GM23338 (cell line): ENCODE results near the gene ADGRG7. TPM values are rescaled to one million over a fixed set of nuclear protein-coding genes. Genes with fewer than 3 reads are reported as not detected.

Source experiments
- ATAC-seq: fragments of 200-7000 bp; cut with Tn5 transposase; 3 replicates; pipeline ENCODE4 v1.9.1; 2020
- DNase-seq: peaks from one replicate; pipeline ENCODE4 v3.0.0-alpha.2; 2015; ENCODE audit warnings: low spot score
- H2AFZ ChIP-seq: fragments of 200-600 bp; sonication (generic); 2 replicates; pipeline ENCODE4 v1.8.0; 2016; ENCODE audit warnings: antibody characterized with exemption, mild to moderate bottlenecking, moderate library complexity
- H3F3A ChIP-seq: fragments of 200-600 bp; sonication (generic); replicated peaks from 2 replicates; pipeline ENCODE4 v1.8.0; 2017; ENCODE audit warnings: antibody characterized with exemption, mixed run types, low read depth
- H3K27ac ChIP-seq: fragments of 200-600 bp; sonication (generic); 2 replicates; pipeline ENCODE4 v1.6.1; 2016; ENCODE audit warnings: low read depth
- H3K27me3 ChIP-seq: fragments of 200-600 bp; sonication (generic); 2 replicates; pipeline ENCODE4 v1.8.0; 2016; ENCODE audit warnings: mild to moderate bottlenecking, mixed run types, moderate library complexity; ENCODE audit not compliant: insufficient read depth
- H3K36me3 ChIP-seq: fragments of 200-600 bp; sonication (generic); 2 replicates; pipeline ENCODE4 v1.8.0; 2016; ENCODE audit warnings: mild to moderate bottlenecking; ENCODE audit not compliant: insufficient read depth
- H3K4me1 ChIP-seq: fragments of 200-600 bp; sonication (generic); 2 replicates; pipeline ENCODE4 v1.8.0; 2016; ENCODE audit warnings: mild to moderate bottlenecking, moderate library complexity; ENCODE audit not compliant: insufficient read depth
- H3K4me2 ChIP-seq: fragments of 200-600 bp; sonication (generic); 2 replicates; pipeline ENCODE4 v1.7.1; 2017; ENCODE audit warnings: mixed run types
- H3K4me3 ChIP-seq: fragments of 200-600 bp; sonication (generic); 2 replicates; pipeline ENCODE4 v1.6.1; 2016; ENCODE audit warnings: mixed run types
- H3K79me2 ChIP-seq: fragments of 200-600 bp; sonication (generic); replicated peaks from 2 replicates; pipeline ENCODE4 v1.8.0; 2017; ENCODE audit warnings: mild to moderate bottlenecking; ENCODE audit not compliant: insufficient read depth
- H3K9me2 ChIP-seq: fragments of 200-600 bp; sonication (generic); 2 replicates; pipeline ENCODE4 v1.8.0; 2017; ENCODE audit not compliant: insufficient read depth
- H4K20me1 ChIP-seq: fragments of 200-600 bp; sonication (generic); replicated peaks from 2 replicates; pipeline ENCODE4 v1.8.0; 2017; ENCODE audit warnings: mild to moderate bottlenecking; ENCODE audit not compliant: insufficient read depth
- H3K27ac Mint-ChIP-seq: 2 replicates; pipeline ENCODE4 v1.8.0; 2020; ENCODE audit warnings: inconsistent platforms, mild to moderate bottlenecking, moderate library complexity, mixed read lengths
- H3K27me3 Mint-ChIP-seq: 3 replicates; pipeline ENCODE4 v1.8.0; 2022; ENCODE audit warnings: low read depth, mild to moderate bottlenecking, moderate library complexity, mixed read lengths, inconsistent platforms; ENCODE audit not compliant: insufficient read depth, poor library complexity
- H3K36me3 Mint-ChIP-seq: 3 replicates; pipeline ENCODE4 v1.8.0; 2021; ENCODE audit warnings: low read depth, mild to moderate bottlenecking, inconsistent platforms, moderate library complexity, mixed read lengths
- H3K4me1 Mint-ChIP-seq: 3 replicates; pipeline ENCODE4 v1.8.0; 2020; ENCODE audit warnings: mild to moderate bottlenecking, inconsistent platforms, mixed read lengths
- H3K4me3 Mint-ChIP-seq: 3 replicates; pipeline ENCODE4 v1.8.0; 2021; ENCODE audit warnings: moderate library complexity, mild to moderate bottlenecking, inconsistent platforms, mixed read lengths
- H3K9me3 Mint-ChIP-seq: 3 replicates; pipeline ENCODE4 v1.8.0; 2020; ENCODE audit warnings: moderate library complexity, mild to moderate bottlenecking, inconsistent platforms, mixed read lengths
- EZH2 ChIP-seq: fragments of 200-600 bp; sonication (generic); IDR thresholded peaks from one replicate; pipeline ENCODE4 v1.8.0; 2017; ENCODE audit warnings: antibody characterized with exemption, mild to moderate bottlenecking, low read depth; ENCODE audit not compliant: unreplicated experiment
- JUNB ChIP-seq: IDR thresholded peaks from one replicate; pipeline ENCODE4 v1.6.1; 2016; ENCODE audit warnings: antibody characterized with exemption; ENCODE audit not compliant: unreplicated experiment
- POLR2AphosphoS5 ChIP-seq: IDR thresholded peaks from 2 replicates; pipeline ENCODE4 v1.6.1; 2016; ENCODE audit warnings: antibody characterized with exemption, low read depth
- STAT1 ChIP-seq: IDR thresholded peaks from one replicate; pipeline ENCODE4 v1.6.1; 2016; ENCODE audit warnings: antibody characterized with exemption; ENCODE audit not compliant: unreplicated experiment
- ZNF114 ChIP-seq: fragments of 250-450 bp; sonication (Bioruptor Pico); IDR thresholded peaks from 2 replicates; pipeline ENCODE4 v1.5.0; 2020; ENCODE audit warnings: mild to moderate bottlenecking, moderate library complexity
- ZNF331 ChIP-seq: fragments of 250-450 bp; sonication (Bioruptor Pico); IDR thresholded peaks from 2 replicates; pipeline ENCODE4 v1.5.0; 2020; ENCODE audit warnings: low read depth, mild to moderate bottlenecking, moderate library complexity
- polyA plus RNA-seq: library from polyadenylated mRNA; unstranded; fragments of >200 nt; fragmentation: Nextera tagmentation; extraction: Ambion mirVana; gene quantifications from 2 replicates; pipeline ENCODE4 v1.2.1, GENCODE V29; 2016
- total RNA-seq: library from RNA; depleted of rRNA; stranded (reverse); fragments of >200 nt; shearing (Covaris generic); gene quantifications from 2 replicates; pipeline ENCODE4 v1.2.3, GENCODE V29; 2014
- TF ChIP-seq, protein P1 (sequence below), 2 experiments: fragments of 200-600 bp in 1 of 2; sonication (generic) in 1 of 2; conservative IDR thresholded peaks; 2 replicates each; pipeline versions ENCODE4 v1.5.1 to v1.6.1; 2016 to 2017; ENCODE audit warnings: antibody characterized with exemption in 2 of 2, low read depth in 2 of 2, mild to moderate bottlenecking in 2 of 2, moderate library complexity in 1 of 2
- TF ChIP-seq, protein P2 (sequence below): IDR thresholded peaks from 2 replicates; pipeline ENCODE4 v1.6.1; 2016; ENCODE audit warnings: antibody characterized with exemption
- TF ChIP-seq, protein P3 (sequence below): IDR thresholded peaks from one replicate; pipeline ENCODE4 v1.6.1; 2018; ENCODE audit warnings: antibody characterized with exemption; ENCODE audit not compliant: unreplicated experiment

ADGRG7 gene
- total and polyA plus RNA-seq, 2 experiments from 2014 or later = not detected

DNA sequence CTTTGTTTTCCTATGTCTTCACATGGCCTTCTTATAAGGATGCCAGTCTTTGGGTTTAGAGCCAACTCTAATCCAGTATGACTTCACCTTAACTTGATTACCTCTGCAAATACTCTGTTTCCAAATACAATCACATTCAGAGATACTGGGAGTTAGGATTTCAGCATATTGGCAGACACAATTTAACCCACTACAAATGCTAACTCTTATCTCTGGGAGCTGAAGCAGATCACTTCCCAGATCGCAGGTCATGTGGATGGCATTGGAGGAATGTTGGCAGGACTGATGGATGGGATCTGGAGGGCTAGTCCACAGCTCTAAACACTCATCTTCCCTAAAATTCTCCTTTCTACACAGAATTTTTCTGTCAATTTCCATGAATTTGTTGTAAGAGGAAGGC is 46.2 kb upstream of the ADGRG7 start:
- Histone ChIP-seq H3K4me2 (no peak overlapping the region), H3K9me2 (no peaks in the 10 kb centered on the region), H2AFZ (no peak overlapping the region), H4K20me1 (no peaks in the 10 kb centered on the region), H3K79me2 (no peaks in the 10 kb centered on the region), H3F3A (no peaks in the 10 kb centered on the region), H3K36me3 (no peaks in the 10 kb centered on the region), H3K4me1 (peaks cover 19% of the 10 kb centered on the region), H3K4me3 (no peak overlapping the region), H3K27ac (no peak overlapping the region), H3K27me3 (no peaks in the 10 kb centered on the region)
- H3K27me3 Mint-ChIP-seq = no peaks in the 10 kb centered on the region
- no peak for TF ChIP-seq STAT1
- TF ChIP-seq, protein P1, sequence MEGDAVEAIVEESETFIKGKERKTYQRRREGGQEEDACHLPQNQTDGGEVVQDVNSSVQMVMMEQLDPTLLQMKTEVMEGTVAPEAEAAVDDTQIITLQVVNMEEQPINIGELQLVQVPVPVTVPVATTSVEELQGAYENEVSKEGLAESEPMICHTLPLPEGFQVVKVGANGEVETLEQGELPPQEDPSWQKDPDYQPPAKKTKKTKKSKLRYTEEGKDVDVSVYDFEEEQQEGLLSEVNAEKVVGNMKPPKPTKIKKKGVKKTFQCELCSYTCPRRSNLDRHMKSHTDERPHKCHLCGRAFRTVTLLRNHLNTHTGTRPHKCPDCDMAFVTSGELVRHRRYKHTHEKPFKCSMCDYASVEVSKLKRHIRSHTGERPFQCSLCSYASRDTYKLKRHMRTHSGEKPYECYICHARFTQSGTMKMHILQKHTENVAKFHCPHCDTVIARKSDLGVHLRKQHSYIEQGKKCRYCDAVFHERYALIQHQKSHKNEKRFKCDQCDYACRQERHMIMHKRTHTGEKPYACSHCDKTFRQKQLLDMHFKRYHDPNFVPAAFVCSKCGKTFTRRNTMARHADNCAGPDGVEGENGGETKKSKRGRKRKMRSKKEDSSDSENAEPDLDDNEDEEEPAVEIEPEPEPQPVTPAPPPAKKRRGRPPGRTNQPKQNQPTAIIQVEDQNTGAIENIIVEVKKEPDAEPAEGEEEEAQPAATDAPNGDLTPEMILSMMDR (conservative IDR thresholded peaks at IDR 0.05; ENCODE audit: low read depth in 2 of 2) = no peak
- H3K4me3 Mint-ChIP-seq = no peak overlapping the region
- H3K27ac Mint-ChIP-seq = no peak overlapping the region
- ATAC-seq (no peak), DNase-seq (no peak)
- no peaks in the 10 kb centered on the region for H3K36me3 Mint-ChIP-seq
- no peaks in the 10 kb centered on the region for H3K9me3 Mint-ChIP-seq
- peaks cover 27% of the 10 kb centered on the region for H3K4me1 Mint-ChIP-seq

DNA sequence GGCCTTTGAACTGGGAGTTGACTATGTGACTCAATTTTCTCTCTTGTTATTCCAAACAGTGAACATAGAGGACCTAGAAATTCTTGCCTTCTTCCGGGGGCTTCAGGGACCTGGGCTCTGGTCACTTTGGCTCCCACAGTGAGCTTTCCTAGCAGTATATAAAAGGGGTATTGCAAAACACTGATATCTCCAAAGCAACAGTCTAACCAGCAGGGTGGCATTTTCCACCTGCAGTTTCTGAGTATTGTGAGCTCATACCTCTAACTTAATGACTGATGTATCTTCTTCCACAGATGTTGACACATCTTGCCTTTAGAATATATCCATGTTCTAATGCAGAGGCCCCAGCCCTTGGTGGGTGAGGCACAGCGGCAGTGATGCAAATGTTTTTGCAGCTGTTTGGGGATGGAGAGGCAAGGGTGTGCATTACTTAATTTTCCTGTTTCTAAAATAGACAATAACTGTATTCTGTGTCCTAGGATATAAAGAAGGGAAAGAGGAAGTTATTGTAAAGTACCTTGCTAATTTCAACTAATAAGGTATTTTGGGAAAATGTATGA is 45.7 kb upstream of the ADGRG7 start:
- Mint-ChIP-seq H3K9me3 (no peaks in the 10 kb centered on the region), H3K4me1 (peaks cover 27% of the 10 kb centered on the region), H3K4me3 (no peak overlapping the region), H3K36me3 (no peaks in the 10 kb centered on the region), H3K27ac (no peak overlapping the region), H3K27me3 (no peaks in the 10 kb centered on the region)
- no peaks in the 10 kb centered on the region for H3K9me2 ChIP-seq
- no peaks in the 10 kb centered on the region for H3K36me3 ChIP-seq
- TF ChIP-seq JUNB (no peak), EZH2 (no peak), ZNF331 (no peak), POLR2AphosphoS5 (no peak), ZNF114 (CRISPR knock-in tag) (no peak)
- TF ChIP-seq, protein P2, sequence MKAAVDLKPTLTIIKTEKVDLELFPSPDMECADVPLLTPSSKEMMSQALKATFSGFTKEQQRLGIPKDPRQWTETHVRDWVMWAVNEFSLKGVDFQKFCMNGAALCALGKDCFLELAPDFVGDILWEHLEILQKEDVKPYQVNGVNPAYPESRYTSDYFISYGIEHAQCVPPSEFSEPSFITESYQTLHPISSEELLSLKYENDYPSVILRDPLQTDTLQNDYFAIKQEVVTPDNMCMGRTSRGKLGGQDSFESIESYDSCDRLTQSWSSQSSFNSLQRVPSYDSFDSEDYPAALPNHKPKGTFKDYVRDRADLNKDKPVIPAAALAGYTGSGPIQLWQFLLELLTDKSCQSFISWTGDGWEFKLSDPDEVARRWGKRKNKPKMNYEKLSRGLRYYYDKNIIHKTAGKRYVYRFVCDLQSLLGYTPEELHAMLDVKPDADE = no peak
- no peaks in the 10 kb centered on the region for H4K20me1 ChIP-seq
- no peak overlapping the region for H3K4me2 ChIP-seq
- no peaks in the 10 kb centered on the region for H3K27me3 ChIP-seq
- no peak for ATAC-seq
- no peaks in the 10 kb centered on the region for H3K79me2 ChIP-seq
- no peak overlapping the region for H3K4me3 ChIP-seq
- no peaks in the 10 kb centered on the region for H3F3A ChIP-seq
- no peak overlapping the region for H3K27ac ChIP-seq
- H3K4me1 ChIP-seq = peaks cover 19% of the 10 kb centered on the region
- DNase-seq = no peak
- no peak overlapping the region for H2AFZ ChIP-seq

DNA sequence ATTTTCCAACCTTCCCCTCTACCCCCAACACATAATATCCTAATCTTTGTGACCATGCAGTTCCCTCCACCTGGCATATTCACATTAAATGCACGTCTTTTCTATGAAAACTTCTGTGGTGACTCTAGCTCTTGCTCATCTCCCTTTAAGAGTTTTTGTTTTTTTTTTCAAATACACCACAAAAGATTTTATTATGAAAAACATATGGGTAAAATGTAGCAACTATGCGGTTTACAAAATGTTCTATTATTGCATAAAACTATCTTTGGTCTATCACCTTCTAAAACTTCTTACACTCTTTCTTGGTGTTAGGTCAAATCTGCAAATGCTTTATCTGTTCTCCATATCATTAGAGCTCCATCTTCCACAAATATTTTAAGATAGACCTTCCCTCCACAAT is 38.6 kb upstream of the ADGRG7 start:
- Histone ChIP-seq H2AFZ (no peak overlapping the region), H3K4me1 (no peaks in the 10 kb centered on the region), H3K4me2 (no peak overlapping the region), H3F3A (no peaks in the 10 kb centered on the region), H3K79me2 (no peaks in the 10 kb centered on the region), H3K36me3 (no peaks in the 10 kb centered on the region), H3K9me2 (no peaks in the 10 kb centered on the region), H3K4me3 (no peak overlapping the region), H4K20me1 (no peaks in the 10 kb centered on the region), H3K27me3 (no peaks in the 10 kb centered on the region), H3K27ac (no peak overlapping the region)
- no peak overlapping the region for H3K4me3 Mint-ChIP-seq
- no peak overlapping the region for H3K27ac Mint-ChIP-seq
- no peaks in the 10 kb centered on the region for H3K4me1 Mint-ChIP-seq
- no peak for DNase-seq
- no peak for ATAC-seq
- H3K9me3 Mint-ChIP-seq = no peaks in the 10 kb centered on the region
- H3K36me3 Mint-ChIP-seq = no peaks in the 10 kb centered on the region
- peaks cover 2% of the 10 kb centered on the region for H3K27me3 Mint-ChIP-seq
- TF ChIP-seq, protein P3, sequence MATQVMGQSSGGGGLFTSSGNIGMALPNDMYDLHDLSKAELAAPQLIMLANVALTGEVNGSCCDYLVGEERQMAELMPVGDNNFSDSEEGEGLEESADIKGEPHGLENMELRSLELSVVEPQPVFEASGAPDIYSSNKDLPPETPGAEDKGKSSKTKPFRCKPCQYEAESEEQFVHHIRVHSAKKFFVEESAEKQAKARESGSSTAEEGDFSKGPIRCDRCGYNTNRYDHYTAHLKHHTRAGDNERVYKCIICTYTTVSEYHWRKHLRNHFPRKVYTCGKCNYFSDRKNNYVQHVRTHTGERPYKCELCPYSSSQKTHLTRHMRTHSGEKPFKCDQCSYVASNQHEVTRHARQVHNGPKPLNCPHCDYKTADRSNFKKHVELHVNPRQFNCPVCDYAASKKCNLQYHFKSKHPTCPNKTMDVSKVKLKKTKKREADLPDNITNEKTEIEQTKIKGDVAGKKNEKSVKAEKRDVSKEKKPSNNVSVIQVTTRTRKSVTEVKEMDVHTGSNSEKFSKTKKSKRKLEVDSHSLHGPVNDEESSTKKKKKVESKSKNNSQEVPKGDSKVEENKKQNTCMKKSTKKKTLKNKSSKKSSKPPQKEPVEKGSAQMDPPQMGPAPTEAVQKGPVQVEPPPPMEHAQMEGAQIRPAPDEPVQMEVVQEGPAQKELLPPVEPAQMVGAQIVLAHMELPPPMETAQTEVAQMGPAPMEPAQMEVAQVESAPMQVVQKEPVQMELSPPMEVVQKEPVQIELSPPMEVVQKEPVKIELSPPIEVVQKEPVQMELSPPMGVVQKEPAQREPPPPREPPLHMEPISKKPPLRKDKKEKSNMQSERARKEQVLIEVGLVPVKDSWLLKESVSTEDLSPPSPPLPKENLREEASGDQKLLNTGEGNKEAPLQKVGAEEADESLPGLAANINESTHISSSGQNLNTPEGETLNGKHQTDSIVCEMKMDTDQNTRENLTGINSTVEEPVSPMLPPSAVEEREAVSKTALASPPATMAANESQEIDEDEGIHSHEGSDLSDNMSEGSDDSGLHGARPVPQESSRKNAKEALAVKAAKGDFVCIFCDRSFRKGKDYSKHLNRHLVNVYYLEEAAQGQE = no peak
- TF ChIP-seq POLR2AphosphoS5 (no peak), ZNF331 (no peak)
